ENCODE results near the gene SPTAN1.

DNA sequence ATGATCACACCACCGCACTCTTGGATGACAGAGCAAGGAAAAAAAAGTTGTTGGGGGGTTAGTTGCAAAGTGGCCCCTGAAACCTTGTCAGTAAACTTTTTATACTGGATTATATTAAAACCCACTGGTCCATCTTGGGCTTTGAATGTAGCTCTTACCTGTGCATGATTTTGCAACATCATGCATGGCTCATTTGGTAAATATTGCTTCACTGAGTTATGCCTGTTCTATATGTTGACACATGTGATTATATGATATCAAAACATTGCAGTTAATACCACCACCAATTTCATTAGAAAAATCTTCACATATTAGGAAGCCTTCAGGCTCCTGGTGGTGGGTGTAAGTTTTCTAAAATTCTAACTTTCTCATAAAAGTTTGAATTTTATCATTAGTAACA lies 62.3 kb downstream of the SPTAN1 start:
- TF ChIP-seq, protein P1, sequence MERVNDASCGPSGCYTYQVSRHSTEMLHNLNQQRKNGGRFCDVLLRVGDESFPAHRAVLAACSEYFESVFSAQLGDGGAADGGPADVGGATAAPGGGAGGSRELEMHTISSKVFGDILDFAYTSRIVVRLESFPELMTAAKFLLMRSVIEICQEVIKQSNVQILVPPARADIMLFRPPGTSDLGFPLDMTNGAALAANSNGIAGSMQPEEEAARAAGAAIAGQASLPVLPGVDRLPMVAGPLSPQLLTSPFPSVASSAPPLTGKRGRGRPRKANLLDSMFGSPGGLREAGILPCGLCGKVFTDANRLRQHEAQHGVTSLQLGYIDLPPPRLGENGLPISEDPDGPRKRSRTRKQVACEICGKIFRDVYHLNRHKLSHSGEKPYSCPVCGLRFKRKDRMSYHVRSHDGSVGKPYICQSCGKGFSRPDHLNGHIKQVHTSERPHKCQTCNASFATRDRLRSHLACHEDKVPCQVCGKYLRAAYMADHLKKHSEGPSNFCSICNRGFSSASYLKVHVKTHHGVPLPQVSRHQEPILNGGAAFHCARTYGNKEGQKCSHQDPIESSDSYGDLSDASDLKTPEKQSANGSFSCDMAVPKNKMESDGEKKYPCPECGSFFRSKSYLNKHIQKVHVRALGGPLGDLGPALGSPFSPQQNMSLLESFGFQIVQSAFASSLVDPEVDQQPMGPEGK (CRISPR knock-in tag; IDR thresholded peaks at IDR 0.05; ENCODE audit: borderline replicate concordance) = no peak
- TF ChIP-seq, protein P2, sequence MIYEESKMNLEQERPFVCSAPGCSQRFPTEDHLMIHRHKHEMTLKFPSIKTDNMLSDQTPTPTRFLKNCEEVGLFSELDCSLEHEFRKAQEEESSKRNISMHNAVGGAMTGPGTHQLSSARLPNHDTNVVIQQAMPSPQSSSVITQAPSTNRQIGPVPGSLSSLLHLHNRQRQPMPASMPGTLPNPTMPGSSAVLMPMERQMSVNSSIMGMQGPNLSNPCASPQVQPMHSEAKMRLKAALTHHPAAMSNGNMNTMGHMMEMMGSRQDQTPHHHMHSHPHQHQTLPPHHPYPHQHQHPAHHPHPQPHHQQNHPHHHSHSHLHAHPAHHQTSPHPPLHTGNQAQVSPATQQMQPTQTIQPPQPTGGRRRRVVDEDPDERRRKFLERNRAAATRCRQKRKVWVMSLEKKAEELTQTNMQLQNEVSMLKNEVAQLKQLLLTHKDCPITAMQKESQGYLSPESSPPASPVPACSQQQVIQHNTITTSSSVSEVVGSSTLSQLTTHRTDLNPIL (CRISPR knock-in tag; IDR thresholded peaks at IDR 0.05; ENCODE audit: low read depth) = no peak
- TF ChIP-seq, protein P3, sequence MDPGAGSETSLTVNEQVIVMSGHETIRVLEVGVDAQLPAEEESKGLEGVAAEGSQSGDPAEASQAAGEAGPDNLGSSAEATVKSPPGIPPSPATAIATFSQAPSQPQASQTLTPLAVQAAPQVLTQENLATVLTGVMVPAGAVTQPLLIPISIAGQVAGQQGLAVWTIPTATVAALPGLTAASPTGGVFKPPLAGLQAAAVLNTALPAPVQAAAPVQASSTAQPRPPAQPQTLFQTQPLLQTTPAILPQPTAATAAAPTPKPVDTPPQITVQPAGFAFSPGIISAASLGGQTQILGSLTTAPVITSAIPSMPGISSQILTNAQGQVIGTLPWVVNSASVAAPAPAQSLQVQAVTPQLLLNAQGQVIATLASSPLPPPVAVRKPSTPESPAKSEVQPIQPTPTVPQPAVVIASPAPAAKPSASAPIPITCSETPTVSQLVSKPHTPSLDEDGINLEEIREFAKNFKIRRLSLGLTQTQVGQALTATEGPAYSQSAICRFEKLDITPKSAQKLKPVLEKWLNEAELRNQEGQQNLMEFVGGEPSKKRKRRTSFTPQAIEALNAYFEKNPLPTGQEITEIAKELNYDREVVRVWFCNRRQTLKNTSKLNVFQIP (CRISPR knock-in tag; IDR thresholded peaks at IDR 0.05; ENCODE audit: borderline replicate concordance, low read depth) = no peak
- TF ChIP-seq OSR1 (CRISPR knock-in tag; IDR thresholded peaks at IDR 0.05) = no peak
- TF ChIP-seq ZFP30 (CRISPR knock-in tag; IDR thresholded peaks at IDR 0.05) = no peak

All from SK-N-SH treated with all-trans-retinoic acid at 6 μM for 48 hours (cell line).